NCI-H1092 (cell line): Measurements from ENCODE around the gene ACTR1B.
"Not testable (repeated sequence)": the region's sequence is repeated elsewhere in the genome, so short reads cannot be mapped to it uniquely, and the experiment has no call there.

Source experiments
- DNase-seq: peaks from one replicate; lab custom pipeline; 2025; lab: John Stamatoyannopoulos, UW

The ACTR1B gene

DNA sequence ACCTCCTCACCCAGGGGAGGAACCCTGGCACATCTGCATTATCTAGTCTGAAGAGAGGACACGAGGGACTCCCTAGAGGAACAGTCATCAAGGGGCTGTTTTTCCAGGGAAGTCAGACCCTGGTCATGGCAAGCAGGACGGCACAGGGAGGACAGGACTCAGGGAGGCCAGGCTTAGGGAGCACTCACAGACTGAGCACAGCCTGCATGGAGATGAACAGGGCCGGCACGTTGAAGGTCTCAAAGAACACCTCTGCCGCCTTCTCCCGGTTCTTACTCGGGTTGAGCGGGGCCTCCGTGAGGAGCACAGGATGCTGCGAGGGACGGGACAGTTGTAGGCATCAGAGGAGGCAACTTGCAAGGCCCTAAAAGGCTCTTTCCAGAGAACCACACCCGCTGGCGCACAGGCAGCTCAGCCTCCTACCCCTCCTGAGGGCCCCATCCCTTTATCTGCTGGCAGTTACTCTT, 5.1 kb downstream of the ACTR1B start:
- no peak for DNase-seq

DNA sequence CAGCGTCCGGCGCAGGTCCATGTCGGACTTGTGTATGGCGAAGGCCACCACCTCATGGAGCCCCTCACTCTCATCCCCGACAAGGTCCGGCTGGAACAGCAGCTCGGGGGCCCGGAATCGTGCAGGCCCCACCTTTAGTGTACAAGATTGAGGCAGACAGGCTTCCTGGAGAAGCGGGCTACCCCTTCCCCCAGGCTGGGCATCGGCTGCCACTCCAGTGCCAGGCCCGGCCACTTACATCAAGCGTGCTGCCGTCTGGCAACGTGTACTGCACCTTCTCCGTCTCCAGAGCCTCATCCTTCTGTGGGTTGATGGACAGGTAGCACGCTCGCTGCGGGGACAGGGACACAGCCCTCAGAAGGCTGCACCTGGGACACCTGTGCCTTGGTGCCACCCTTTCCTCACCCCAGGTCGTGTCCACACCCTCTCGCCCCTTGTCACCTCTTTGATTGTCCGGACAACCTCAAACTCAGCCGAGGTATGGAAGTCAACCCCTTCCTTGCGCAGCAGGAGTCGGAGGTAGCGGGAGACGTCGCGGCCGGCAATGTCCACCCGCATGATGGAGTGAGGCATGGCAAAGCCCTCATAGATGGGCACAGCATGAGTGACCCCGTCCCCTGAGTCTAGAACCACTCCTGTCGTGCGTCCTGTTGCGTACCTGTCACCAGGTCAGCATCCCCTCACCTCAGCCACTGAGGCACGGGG, 5.7 kb downstream of the ACTR1B start:
- DNase-seq, result no peak

DNA sequence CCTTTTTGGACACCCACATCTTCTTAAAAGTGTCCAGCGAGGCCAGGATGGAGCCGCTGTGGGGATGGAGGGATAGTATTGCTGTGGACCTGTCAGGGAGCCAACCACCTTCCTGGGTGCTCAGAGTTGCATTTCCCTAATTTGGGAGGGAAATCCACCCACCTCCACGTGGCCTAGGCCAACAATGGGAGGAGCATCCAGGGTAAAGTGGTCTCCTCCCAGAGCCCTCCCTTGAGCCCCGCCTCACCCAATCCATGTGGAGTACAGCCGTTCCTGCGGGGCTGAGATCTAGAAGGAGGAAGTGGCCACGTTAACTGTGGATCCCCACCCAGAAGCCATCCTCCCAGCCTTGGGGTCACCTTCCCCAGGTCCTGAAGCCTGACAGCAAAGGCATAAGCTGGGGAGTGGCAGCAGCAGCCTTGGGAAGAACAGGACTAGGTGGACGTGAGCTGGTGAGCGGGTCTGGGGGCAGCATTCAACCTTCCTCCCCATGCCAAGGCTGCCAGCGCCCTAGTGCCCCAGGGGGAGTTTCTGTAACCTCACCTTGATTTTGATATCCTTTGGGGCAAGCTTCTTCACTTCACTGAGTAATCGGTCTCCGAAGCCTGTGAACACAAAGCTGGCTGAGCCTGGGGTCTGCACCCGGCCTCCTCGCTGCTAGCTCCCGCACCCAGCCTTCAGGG, 6.8 kb downstream of the ACTR1B start:
- DNase-seq, result no peak

DNA sequence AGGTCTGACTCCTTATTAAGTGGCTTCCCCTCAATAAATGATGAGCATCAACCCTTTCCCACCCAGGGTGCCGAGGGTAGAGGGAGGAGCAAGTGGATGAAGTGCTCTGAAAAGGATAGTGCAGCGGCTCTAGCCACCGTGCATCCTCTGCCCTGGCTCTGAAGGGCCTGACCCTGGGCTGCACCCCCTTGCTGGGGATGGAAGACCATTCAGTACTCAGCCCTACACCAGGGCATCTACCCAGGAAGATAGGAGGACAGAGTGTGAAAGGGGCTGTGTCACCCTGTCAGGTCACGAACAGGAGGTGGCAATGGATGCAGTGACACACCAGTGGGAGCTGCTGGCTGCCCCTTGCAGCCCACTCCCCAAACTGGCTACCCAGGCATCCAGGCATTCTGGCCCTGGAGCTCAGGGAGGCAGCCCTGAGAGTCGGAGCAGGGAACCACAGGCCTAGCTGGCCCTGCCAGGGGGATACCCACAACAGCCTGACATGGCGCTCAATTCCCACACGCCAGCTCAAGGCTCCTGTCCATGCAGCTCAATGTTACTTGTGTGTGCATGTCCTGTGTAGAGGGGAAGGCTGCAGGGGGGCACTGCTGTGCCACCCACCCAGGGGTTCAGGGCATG, 7.6 kb downstream of the ACTR1B start:
- DNase-seq, result no peak

DNA sequence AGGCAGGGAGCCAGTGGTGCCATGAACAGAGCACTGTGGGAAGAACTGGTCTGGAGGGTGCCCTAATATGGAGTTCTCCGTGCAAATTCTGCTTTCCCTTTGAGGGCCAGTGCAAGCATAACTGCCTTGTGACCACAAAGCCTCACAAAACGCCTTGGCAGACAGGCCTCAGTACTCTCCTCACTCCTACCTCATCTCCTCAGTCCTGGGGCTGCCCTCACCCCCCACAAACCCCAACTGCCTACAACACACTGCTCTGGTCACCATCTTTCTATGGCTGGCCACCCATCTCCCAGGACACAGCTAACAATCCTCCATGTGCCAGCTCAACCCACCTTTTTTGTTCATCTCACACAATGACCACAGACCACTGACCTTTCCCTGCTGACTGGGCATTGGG, 9.1 kb downstream of the ACTR1B start:
- DNase-seq, result no peak

DNA sequence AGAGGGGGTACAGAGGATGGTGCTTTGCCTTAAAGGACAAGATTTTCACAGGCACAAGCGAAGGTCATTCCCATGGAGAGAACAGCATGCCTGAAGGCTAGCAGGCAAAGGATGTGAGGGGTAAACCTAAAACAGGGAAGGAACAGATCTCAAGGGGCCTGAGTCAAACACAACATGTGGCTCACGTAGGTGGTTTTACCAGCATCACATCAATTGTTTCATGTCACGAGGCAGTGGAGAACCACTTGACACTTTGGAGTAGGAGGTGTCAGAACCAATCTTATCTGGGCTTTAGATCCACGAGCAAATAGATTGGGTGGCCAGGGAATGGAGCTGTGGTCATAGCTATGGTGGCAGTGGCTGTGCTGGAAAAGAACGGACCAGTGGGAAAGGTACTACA, 9.5 kb downstream of the ACTR1B start:
- no peak for DNase-seq

DNA sequence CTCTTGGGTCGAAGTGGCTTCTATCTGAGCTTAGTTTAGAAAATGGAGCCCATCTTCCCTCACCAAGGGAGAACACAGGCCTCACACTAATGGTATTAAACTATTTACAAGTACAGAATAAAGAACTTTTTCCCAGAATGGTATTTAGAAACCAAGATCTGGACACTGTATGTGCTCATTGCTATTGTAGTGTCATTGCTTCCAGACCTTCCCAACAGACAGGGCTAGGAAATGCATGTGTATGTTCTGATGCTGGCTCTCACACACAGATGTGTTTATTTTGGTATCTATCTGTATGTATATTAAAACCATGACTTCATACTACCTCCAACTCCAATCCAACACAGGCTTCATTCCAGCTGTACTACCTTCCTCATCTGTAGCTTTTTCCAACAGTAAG, 10.0 kb downstream of the ACTR1B start:
- DNase-seq, result no peak

DNA sequence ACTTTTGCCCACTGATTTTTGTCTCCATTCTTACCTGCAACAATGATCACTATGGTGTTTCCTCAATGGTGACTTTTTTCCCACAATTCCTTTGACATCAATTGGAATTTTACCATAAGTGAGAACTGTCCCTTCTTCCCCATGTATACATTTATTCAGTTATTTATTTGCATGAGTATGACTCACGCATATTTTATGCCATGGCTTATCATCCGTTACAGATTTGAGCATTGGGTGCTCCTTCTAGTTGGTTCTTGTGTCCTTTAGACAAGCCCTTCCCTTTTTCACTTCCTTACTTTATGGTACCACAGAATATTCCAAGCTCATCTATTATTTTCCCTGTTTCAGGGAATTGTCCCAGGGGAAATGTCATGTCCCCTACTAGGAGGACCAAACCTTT, 10.4 kb downstream of the ACTR1B start:
- no peak for DNase-seq

DNA sequence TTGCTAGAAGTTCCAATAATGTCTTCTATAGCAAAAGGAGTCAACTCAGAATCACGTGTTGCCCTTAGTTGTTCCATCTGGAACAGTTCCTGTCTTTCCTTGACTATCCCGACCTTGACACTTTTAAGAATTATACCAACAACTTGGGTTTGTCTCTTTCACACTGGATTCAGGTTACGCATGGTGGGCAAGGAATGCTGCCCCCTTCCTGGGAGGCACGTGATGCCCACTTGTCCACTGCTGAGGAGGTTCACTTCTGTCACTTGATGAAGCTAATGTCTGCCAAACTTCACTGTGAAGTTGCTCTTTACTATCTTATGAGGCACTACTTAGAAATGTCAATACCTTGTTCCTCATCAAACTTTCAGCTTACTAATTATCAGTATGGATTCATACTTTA, 12.7 kb downstream of the ACTR1B start:
- no peak for DNase-seq

DNA sequence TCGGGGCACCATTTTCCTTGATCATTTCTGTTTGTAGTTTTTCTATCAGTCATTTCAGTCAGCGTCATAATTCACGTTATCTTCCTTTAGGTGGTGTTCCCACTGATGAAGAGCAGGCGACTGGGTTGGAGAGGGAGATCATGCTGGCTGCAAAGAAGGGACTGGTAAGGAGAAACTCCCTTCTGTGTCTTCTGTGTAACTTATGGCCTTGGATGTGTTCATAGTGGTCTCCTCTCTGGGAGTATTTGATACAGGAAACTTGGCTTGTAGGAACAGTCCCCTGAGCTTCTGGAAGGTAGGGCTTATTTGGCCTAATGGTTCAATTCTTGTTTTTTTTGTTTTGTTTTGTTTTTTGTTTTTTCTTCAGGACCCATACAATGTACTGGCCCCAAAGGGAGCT, 16.9 kb downstream of the ACTR1B start:
- no peak for DNase-seq

DNA sequence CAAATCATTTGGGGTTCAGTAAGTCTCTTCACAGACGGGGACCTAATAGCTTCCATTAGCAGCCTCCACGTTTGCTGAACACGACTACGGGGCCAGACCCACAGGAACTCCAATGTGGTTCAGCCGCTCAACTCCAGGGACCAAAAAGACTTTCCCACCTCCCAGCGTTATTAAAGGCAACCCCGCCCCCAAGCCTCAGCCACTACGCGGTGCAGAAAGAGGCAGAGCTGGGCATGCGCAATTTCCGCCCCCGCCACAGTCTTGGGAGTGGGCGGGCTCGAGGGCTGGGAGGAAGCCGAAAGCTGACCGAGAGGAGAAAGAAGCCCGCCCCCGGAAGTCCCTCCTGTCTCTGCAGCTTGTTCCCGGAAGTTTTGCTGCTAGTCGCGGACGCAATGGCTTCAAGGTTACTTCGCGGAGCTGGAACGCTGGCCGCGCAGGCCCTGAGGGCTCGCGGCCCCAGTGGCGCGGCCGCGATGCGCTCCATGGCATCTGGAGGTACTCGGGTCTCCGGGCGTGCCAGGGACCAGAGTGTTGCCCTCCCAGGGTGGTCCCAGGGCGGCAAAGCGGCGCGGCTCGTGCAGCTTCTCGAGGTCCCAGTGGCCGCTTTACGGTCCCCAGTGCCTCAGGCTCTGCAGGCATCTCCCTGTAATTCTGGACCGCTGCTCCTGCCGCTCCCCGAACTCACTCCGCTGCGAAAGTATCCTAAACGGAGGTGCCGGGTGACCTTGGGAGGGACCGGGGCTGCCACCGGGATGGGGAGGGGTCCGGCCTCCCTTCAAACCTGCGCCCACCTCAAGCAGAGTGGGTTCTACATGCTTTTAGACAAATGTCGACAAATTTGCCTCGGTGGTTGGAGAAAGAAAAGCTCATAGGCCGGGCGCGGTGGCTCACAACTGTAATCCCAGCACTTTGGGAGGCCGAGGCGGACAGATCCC, 17.9 kb downstream of the ACTR1B start, which contains the start of gene COX5B:
COX5B (plus strand) TSS at position 368 of the 935 bp plus-strand sequence; CDS start at position 393, 25 bp downstream.
- DNase-seq, result peak; percentile 96

DNA sequence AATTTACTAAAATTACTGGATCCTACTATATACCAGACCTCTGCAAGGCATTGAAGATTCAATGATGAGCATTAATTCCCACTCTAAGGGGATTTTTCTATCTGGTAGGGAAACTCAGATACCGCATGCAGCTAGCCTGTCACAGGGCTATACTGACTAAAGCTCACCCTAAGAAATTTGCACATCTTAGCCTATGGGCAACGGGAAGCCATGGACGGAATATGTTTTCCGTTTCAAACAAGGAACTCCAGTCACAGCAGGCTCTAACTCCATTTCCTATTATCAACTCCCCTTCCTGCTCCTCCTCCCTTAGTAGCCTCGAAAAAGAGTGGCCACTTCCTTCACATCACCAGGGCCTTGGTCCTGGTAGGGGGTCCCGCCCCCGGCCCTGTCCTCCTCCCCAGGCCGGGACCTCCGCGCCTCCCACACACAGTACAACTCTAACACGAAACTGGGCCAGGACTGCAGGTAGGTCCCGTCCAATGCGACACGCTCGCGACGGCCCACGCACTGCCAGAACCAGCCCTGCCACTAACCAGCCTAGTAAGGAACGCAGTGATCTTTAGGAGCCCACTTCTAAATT, 18.6 kb downstream of the ACTR1B start:
- no peak for DNase-seq

DNA sequence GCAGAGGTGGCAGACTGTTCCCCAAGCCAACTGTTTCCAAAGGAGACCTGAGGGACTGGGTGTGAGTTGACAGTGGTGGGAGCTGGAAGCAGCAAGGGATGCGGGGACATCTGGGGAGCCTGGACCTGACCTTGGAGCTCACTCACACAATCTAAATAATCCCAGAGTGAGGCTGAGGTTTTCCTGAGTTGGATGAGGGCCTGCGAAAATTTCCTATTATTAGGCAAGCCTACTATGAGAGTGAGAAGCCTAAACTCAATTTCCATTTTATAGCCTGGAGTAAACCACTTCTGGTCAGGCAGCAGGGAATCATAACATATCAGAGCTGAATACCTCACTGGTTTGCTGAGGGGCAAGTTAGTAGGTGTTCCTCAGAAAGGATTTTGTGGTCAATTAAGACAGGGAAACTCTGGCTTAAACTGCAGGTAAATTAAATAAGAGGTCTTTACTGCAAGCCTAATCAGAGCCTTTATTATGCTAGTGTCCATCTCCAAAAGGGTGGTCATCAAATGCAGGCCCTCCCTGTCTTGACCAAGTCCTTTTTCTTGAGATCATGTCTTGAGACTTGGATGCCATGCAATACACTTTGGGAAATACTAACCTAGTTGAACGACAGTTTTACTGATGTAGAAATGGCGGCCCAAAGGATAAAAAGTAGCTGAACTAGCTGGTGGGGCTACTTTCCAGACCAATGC, 19.7 kb downstream of the ACTR1B start:
- no peak for DNase-seq

DNA sequence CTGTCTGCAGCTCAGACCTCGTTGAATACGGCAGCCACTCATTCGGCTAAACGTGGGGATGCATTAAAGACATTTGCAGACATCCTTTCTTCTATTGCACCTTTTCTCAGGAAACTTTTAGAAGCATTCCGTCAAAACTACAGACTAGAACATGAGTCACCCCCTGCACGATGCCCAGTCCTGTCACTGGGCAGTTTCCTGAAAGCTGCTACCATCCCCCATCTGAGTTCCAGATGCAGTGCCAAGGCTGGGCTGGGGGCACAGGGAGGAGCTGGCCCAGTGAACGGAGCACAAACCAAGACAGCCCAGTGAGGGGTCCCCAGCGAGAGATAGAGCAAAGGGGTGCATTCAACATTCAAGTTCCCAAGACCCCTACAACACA, 37.8 kb downstream of the ACTR1B start:
- DNase-seq, result not testable (repeated sequence)

DNA sequence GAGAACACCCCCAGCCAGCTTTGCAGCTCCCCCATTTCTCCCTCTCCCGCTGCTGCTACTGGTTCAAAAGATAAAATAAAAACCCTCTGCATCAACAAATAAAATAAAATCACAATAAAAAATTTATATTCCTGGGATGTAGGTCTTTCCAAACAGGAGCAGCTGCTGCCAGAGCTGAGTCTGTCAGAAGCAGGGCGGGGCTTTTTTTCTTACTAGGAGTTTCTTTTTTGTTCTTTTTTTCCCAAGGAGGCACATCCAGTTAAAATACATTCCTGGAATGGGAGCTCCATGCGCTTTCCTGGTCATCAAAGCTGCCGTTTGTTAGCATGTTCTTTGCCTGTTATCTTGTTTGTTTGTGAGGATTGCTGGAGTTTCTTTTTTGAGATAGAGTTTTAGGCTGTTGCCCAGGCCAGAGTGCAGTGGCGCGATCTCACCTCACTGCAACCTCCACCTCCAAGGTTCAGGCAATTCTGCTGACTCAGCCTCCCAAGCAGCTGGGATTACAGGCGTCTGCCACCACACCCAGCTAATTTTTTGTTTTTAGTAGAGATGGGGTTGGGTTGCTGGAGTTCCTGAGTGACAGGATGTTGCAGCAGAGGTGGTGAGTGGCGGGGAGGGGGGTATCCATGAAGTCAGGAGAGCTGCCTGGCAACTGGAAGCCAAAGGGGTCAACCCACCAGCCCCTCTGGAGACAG, 38.3 kb downstream of the ACTR1B start:
- not testable (repeated sequence) for DNase-seq

DNA sequence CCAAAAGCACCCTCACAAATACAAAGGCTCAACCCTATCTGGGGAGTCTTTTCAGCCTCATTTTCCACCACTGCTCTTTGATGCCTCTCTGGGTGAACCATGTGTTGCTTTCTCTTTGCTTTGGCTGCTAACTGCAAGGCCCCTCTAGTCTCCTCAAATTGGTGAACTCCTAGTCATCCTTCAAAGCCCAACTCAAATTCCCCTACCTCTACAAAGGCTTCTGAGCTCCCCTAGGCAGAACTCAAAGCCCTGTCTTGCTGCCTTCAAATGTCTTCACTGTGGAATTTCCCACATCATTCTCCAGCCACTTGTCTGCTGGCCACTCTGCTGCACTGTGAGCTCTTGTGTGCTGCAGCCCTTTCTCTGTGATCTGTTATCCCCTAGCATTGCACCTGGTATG, 40.9 kb downstream of the ACTR1B start:
- not testable (repeated sequence) for DNase-seq

DNA sequence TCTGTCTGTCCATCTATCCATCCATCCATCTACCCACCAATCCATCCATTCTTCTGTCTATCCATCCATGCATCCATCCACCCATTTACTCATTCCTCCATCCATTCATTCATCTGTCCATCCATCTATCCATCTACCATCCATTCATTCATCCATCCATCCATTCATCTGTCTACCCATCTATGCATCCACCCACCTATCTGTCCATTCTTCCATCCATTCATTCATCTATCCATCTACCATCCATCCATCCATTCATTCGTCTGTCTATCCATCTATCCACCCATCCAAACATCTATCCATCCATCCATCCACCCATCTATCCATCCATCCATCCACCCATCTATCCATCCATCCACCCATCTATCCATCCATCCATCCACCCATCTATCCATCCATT, 43.4 kb downstream of the ACTR1B start:
- DNase-seq, result not testable (repeated sequence)

DNA sequence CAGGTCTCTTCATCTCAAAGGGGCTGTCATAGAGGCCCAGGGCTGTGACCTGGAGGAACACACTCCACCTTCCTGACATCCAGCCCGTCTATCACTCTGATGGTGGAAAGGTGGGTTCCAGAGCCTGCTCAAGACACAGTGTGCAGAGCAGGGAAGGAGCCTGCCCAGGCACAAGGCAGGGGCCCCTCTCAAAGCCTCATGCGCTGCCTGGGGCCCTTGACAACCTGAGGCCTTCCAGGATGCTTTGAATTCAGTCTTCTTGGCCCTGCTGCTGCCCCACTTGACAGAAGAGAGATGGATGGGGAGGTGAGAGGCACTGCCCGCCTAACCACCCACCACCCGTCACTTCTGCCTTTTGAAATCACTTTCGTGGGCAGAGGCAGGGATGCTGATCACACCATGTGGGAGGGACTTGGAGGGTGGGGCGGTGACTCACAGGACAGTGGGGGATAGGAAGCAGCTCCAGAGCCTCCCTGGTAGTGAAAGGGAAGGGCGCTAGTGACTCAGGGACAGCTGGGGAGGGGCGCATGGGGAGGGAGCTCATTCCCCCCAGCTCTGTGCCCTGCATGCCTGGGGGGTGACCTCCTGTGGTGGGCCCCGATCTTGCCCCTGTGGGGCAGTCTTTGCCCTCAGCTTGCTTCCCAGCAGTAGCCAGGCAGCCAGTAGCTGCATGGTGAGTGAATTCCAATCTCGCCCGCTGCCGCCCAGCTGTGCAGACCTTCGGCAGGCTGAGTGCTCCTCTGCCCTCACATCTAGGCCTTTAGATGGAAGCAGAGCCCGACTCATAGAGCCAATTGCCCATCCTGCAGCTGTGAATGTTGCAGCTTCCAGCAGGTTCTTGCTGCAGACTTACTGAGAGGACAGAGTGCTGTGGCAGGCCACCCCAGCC, 44.7 kb downstream of the ACTR1B start:
- DNase-seq, result not testable (repeated sequence)

DNA sequence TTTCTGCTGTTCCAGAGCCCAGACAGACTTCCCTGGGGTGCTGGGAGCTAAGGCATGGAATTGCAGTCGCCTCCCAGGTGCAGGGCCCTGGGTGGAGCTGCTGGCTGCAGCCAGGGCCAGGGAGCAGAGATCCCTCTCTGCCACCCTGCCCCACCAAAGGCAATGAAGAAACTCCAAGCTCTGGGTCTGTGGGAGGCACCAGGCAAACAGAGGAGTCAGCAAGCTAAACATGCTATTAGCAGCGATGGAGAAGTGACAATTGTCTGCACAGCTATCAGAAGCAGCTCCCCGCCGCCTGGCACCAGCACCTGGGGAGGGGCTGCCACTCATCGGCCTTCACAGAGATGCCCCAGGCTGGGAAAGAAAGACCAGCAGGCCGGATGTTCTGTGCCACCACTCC, 45.9 kb downstream of the ACTR1B start:
- DNase-seq, result no peak
